Osteoblast (primary cell): ENCODE data around the gene PLEKHA6. TPM values are rescaled to one million over a fixed set of nuclear protein-coding genes. Genes with fewer than 3 reads are reported as not detected.

Source experiments
- DNase-seq: peaks from one replicate; pipeline ENCODE4 v3.0.0; 2011; ENCODE audit warnings: low spot score, mixed read lengths; ENCODE audit not compliant: insufficient read length; ENCODE audit errors: missing footprints
- H2AFZ ChIP-seq: 2 replicates; pipeline ENCODE4 v1.6.0; 2011; ENCODE audit warnings: mild to moderate bottlenecking, low read length
- H3K27ac ChIP-seq: 2 replicates; pipeline ENCODE4 v1.5.1; 2011; ENCODE audit warnings: mild to moderate bottlenecking, low read depth, low read length, moderate library complexity
- H3K27me3 ChIP-seq: 2 replicates; pipeline ENCODE4 v1.6.0; 2012; ENCODE audit warnings: mild to moderate bottlenecking, control low read depth, inconsistent platforms, low read length, moderate library complexity; ENCODE audit not compliant: insufficient read depth
- H3K36me3 ChIP-seq: 2 replicates; pipeline ENCODE4 v1.5.1; 2011; ENCODE audit warnings: mild to moderate bottlenecking, low read length, control low read depth, moderate library complexity; ENCODE audit not compliant: insufficient read depth
- H3K4me1 ChIP-seq: 2 replicates; pipeline ENCODE4 v1.5.1; 2011; ENCODE audit warnings: mild to moderate bottlenecking, low read length, control low read depth, moderate library complexity; ENCODE audit not compliant: insufficient read depth
- H3K4me2 ChIP-seq: 2 replicates; pipeline ENCODE4 v1.6.0; 2011; ENCODE audit warnings: mild to moderate bottlenecking, low read length; ENCODE audit not compliant: insufficient read depth
- H3K4me3 ChIP-seq: fragments of 200-600 bp; sonication (generic); 3 replicates; pipeline ENCODE4 v1.5.1; 2012; ENCODE audit warnings: mild to moderate bottlenecking, low read length, inconsistent platforms; ENCODE audit not compliant: insufficient read depth
- H3K79me2 ChIP-seq: 2 replicates; pipeline ENCODE4 v1.6.0; 2012; ENCODE audit warnings: mild to moderate bottlenecking, low read length, control low read depth, inconsistent platforms; ENCODE audit not compliant: insufficient read depth
- H3K9me3 ChIP-seq: 2 replicates; pipeline ENCODE4 v1.5.1; 2011; ENCODE audit warnings: low read depth, low read length, control low read depth
- H4K20me1 ChIP-seq: 2 replicates; pipeline ENCODE4 v1.6.0; 2012; ENCODE audit warnings: mild to moderate bottlenecking, low read length, control low read depth; ENCODE audit not compliant: insufficient read depth
- total RNA-seq: library from RNA; depleted of rRNA; stranded (reverse); fragments of >200 nt; gene quantifications from 2 replicates; pipeline ENCODE4 v1.2.3, GENCODE V29; 2012
- TF ChIP-seq, protein P1 (sequence below): IDR thresholded peaks from 2 replicates; pipeline ENCODE4 v1.5.1; 2011; ENCODE audit warnings: mild to moderate bottlenecking, low read depth, low read length, moderate library complexity; ENCODE audit errors: extremely low read depth

Gene PLEKHA6
- total RNA-seq, 1 donor: 0.36 TPM

GRCh38 chr1:204302769-204303168 is 57.0 kb downstream of the PLEKHA6 start:
- no peak overlapping the region for H3K27ac ChIP-seq
- TF ChIP-seq, protein P1, sequence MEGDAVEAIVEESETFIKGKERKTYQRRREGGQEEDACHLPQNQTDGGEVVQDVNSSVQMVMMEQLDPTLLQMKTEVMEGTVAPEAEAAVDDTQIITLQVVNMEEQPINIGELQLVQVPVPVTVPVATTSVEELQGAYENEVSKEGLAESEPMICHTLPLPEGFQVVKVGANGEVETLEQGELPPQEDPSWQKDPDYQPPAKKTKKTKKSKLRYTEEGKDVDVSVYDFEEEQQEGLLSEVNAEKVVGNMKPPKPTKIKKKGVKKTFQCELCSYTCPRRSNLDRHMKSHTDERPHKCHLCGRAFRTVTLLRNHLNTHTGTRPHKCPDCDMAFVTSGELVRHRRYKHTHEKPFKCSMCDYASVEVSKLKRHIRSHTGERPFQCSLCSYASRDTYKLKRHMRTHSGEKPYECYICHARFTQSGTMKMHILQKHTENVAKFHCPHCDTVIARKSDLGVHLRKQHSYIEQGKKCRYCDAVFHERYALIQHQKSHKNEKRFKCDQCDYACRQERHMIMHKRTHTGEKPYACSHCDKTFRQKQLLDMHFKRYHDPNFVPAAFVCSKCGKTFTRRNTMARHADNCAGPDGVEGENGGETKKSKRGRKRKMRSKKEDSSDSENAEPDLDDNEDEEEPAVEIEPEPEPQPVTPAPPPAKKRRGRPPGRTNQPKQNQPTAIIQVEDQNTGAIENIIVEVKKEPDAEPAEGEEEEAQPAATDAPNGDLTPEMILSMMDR: no peak
- H3K79me2 ChIP-seq: no peaks in the 10 kb centered on the region
- no peak overlapping the region for H2AFZ ChIP-seq
- peaks cover 4% of the 10 kb centered on the region for H3K4me1 ChIP-seq
- H4K20me1 ChIP-seq: no peaks in the 10 kb centered on the region
- no peak overlapping the region for H3K4me3 ChIP-seq
- no peaks in the 10 kb centered on the region for H3K36me3 ChIP-seq
- no peaks in the 10 kb centered on the region for H3K9me3 ChIP-seq
- H3K27me3 ChIP-seq: peaks cover 66% of the 10 kb centered on the region
- no peak for DNase-seq
- no peak overlapping the region for H3K4me2 ChIP-seq

- Histone ChIP-seq H3K79me2 (no peaks in the 10 kb centered on the region), H3K4me3 (no peak overlapping the region), H3K4me2 (no peak overlapping the region), H2AFZ (no peak overlapping the region), H3K4me1 (peaks cover 13% of the 10 kb centered on the region), H3K27ac (no peak overlapping the region), H4K20me1 (no peaks in the 10 kb centered on the region), H3K9me3 (no peaks in the 10 kb centered on the region), H3K27me3 (peaks cover 52% of the 10 kb centered on the region), H3K36me3 (no peaks in the 10 kb centered on the region)
- TF ChIP-seq, protein P1: no peak
- DNase-seq: no peak
These were observed 58.4 kb downstream of the PLEKHA6 start for GRCh38 chr1:204301171-204301957.

DNA sequence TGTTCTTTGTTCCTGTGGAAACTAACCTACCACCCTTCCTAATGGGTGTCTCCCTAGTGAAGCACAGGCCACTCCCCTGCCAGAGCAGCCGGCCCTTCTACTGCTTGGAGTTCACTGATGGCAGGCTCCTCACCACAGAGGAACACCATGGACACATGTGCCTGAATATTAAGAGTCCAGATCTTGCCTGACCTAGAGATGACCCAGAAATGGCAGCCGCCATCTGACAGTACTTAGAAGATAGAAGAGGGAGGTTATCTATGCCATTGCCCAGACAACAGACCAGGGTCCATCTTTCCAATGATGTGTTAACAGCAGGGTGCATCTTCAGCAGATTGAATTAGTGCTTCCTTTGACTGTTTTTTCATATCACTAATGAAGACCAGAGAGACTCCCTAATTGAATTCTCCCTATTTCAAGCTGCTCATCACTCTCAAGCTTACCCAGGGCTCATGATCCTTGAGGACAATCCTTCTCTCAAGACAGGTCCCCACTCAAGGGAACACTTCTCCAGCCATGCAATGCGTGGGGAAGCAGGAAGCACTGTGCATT is 59.8 kb downstream of the PLEKHA6 start:
- Histone ChIP-seq H3K9me3 (no peaks in the 10 kb centered on the region), H3K36me3 (no peaks in the 10 kb centered on the region), H3K27ac (no peak overlapping the region), H3K4me3 (no peak overlapping the region), H3K27me3 (peaks cover 37% of the 10 kb centered on the region), H2AFZ (no peak overlapping the region), H4K20me1 (no peaks in the 10 kb centered on the region), H3K4me1 (peaks cover 26% of the 10 kb centered on the region), H3K79me2 (no peaks in the 10 kb centered on the region), H3K4me2 (no peak overlapping the region)
- no peak for DNase-seq
- TF ChIP-seq, protein P1: no peak

GRCh38 chr1:204296431-204296988 is 63.2 kb downstream of the PLEKHA6 start:
- peaks cover 41% of the 10 kb centered on the region for H3K4me1 ChIP-seq
- peak overlapping the region; percentile 16 for H3K4me3 ChIP-seq
- H3K27ac ChIP-seq: no peak overlapping the region

More at GRCh38 chr1:204296431-204296988, 63.2 kb downstream of the PLEKHA6 start:
- TF ChIP-seq, protein P1: no peak
- no peak overlapping the region for H2AFZ ChIP-seq
- no peaks in the 10 kb centered on the region for H4K20me1 ChIP-seq
- H3K27me3 ChIP-seq: peaks cover 27% of the 10 kb centered on the region
- H3K79me2 ChIP-seq: no peaks in the 10 kb centered on the region
- no peak for DNase-seq
- H3K4me2 ChIP-seq: peak overlapping the region; percentile 74
- H3K36me3 ChIP-seq: no peaks in the 10 kb centered on the region
- H3K9me3 ChIP-seq: no peaks in the 10 kb centered on the region
